ENCODE data around the gene BCL7A.
A peak's percentile ranks its signal among the peaks of the same experiment; 100 is the strongest.

BCL7A gene

DNA sequence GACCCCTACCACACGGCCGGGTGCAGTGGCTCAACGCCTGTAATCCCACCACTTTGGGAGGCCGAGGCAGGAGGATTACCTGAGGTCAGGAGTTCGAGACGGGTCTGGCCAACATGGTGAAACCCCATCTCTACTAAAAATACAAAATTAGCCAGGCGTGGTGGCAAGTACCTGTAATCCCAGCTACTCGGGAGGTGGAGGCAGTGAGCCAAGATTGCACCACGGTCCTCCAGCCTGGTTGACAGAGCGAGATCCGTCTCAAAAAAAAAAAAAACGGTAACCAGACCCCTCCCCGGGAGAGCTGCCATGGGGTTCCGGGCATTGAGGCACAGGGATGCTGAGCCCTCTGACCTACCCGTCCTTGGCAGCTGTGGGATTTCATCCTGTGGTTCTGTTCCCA is 21.8 kb downstream of the BCL7A start:
- H3K4me3 ChIP-seq (ENCODE audit: control insufficient read depth, low read depth, low read length): no peak overlapping the region
- DNase-seq (ENCODE audit: low read depth): no peak
- TF ChIP-seq, protein P1, sequence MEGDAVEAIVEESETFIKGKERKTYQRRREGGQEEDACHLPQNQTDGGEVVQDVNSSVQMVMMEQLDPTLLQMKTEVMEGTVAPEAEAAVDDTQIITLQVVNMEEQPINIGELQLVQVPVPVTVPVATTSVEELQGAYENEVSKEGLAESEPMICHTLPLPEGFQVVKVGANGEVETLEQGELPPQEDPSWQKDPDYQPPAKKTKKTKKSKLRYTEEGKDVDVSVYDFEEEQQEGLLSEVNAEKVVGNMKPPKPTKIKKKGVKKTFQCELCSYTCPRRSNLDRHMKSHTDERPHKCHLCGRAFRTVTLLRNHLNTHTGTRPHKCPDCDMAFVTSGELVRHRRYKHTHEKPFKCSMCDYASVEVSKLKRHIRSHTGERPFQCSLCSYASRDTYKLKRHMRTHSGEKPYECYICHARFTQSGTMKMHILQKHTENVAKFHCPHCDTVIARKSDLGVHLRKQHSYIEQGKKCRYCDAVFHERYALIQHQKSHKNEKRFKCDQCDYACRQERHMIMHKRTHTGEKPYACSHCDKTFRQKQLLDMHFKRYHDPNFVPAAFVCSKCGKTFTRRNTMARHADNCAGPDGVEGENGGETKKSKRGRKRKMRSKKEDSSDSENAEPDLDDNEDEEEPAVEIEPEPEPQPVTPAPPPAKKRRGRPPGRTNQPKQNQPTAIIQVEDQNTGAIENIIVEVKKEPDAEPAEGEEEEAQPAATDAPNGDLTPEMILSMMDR (conservative IDR thresholded peaks at IDR 0.05; ENCODE audit: control insufficient read depth, insufficient read depth, low read depth, low read length): no peak

DNA sequence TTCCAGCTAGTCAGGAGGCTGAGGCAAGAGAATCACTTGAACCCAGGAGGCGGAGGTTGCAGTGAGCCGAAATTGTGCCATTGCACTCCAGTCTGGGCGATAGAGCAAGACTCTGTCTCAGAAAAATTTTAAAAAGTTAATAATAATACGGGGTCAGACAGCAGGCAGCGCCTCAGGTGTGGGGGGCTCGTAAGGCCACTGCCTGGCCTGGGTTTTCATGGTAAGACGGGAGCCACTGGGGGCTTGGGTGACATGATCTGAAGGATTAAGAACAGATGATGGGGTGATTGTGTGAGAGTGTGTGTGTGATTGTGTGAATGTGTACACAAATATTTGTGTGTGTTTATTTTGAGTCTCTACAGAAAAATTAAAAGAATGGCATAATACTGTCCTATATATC is 23.6 kb downstream of the BCL7A start:
- no peak for DNase-seq (ENCODE audit: low read depth)
- H3K4me3 ChIP-seq (ENCODE audit: control insufficient read depth, low read depth, low read length): no peak overlapping the region
- TF ChIP-seq, protein P1 (conservative IDR thresholded peaks at IDR 0.05; ENCODE audit: control insufficient read depth, insufficient read depth, low read depth, low read length): no peak

DNA sequence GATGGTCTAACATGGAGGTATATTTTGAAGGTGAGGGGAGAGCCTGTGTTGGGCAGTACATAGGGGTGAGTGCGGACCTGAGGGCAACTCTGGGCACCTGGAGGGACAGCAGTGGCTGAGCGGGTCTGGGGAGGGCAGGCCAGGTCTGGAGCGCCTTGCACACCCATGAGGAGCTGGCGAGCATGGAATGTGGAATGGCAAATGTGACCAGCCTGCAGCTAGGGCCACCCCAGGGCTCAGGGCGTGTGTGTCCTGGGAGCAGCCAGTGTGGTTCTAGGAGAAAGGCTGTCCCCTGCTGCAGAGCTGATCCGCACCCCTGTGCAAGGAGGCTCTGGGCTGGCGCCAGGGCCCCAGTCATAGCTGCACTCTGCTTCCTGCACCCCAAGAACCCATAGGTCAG is 24.5 kb downstream of the BCL7A start:
- no peak for DNase-seq (ENCODE audit: low read depth)
- TF ChIP-seq, protein P1 (conservative IDR thresholded peaks at IDR 0.05; ENCODE audit: control insufficient read depth, insufficient read depth, low read depth, low read length): no peak
- no peak overlapping the region for H3K4me3 ChIP-seq (ENCODE audit: control insufficient read depth, low read depth, low read length)

DNA sequence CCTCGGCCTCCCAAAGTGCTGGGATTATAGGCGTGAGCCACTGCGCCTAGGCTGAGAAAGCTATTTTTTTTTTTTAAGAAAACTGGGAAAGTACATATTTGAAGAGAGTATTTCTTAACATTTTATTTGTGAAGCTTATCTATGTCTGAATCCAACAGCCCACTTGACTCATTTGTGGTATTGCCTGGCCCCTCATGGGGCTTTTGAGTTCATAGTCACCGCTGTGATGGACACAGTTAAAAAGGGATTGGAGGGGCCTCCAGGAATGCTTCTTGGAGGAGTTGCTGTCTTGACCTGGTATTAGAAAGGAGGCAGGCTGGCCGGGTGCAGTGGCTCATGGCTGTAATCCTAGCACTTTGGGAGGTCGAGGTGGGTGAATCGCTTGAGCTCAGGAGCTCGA is 26.5 kb downstream of the BCL7A start:
- TF ChIP-seq, protein P1 (conservative IDR thresholded peaks at IDR 0.05; ENCODE audit: control insufficient read depth, insufficient read depth, low read depth, low read length): no peak
- no peak overlapping the region for H3K4me3 ChIP-seq (ENCODE audit: control insufficient read depth, low read depth, low read length)
- no peak for DNase-seq (ENCODE audit: low read depth)

DNA sequence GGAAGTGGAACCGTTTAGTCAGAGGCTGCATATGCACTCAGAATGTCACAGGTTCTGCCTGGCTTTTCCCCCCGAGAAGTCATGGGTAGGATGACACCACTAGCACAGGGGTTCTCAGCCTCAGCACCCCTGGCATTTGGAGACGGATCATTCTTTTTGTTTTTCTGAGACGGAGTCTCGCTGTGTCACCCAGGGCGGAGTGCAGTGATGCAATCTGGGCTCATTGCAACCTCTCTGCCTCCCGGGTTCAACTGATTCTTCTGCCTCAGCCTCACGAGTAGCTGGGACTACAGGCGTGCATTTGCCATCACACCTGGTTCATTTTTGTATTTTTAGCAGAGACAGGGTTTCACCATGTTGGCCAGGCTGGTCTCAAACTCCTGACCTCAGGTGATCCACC is 28.1 kb downstream of the BCL7A start:
- no peak overlapping the region for H3K4me3 ChIP-seq (ENCODE audit: control insufficient read depth, low read depth, low read length)
- TF ChIP-seq, protein P1 (conservative IDR thresholded peaks at IDR 0.05; ENCODE audit: control insufficient read depth, insufficient read depth, low read depth, low read length): no peak
- no peak for DNase-seq (ENCODE audit: low read depth)

DNA sequence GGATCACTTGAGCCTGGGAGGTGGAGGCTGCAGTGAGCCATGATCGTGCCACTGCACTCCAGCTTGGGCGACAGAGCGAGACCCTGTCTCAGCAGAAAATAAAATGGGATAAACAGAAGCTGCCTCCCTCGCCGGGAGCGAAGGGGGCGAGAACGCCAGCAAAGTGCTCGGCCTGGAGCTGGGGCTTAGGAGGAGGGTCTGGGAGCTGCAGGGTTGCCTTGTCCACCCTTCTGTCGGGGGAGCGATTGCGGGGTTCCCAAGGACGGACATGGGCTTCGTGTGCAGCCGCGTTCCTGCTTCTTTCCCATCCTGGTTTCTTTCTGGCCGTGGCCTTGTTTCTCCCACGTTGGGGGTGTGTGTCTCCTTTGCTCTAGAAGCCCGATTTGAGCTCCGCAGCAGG is 29.0 kb downstream of the BCL7A start:
- H3K4me3 ChIP-seq (ENCODE audit: control insufficient read depth, low read depth, low read length): no peak overlapping the region
- no peak for DNase-seq (ENCODE audit: low read depth)
- TF ChIP-seq, protein P1 (conservative IDR thresholded peaks at IDR 0.05; ENCODE audit: control insufficient read depth, insufficient read depth, low read depth, low read length): no peak

DNA sequence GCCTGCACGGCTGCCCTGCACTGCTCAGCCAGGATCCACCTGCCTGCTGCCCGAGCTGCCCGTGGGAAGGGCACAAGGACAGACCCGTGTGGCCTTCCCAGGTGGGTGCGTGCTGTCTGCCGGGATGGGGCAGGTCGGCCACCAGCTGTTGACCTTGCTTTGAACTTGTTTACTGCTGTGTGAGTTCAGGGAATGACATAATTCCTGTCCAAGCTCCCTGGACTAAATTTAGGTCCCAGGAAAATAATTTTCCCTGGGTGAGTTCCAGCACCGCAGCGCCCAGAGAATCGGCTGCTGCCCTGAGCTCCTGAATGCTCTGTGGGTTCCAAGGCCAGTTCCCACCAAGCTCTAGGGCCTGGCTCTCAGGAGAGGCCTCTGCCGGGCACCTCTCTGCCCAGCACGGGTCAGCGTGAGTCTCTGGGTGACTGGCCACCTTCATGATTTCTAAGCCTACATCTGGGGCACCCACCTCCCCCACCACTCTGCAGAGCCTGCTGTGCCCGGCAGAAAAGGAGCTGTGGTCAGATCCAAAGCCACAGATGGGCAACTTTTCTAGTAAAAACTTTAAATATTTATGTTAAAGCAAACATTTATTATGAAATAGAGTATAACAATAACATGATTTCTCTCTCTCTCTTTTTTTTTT is 29.7 kb downstream of the BCL7A start:
- peak; percentile 12 for DNase-seq (ENCODE audit: low read depth)
- TF ChIP-seq, protein P1 (conservative IDR thresholded peaks at IDR 0.05; ENCODE audit: control insufficient read depth, insufficient read depth, low read depth, low read length): no peak
- no peak overlapping the region for H3K4me3 ChIP-seq (ENCODE audit: control insufficient read depth, low read depth, low read length)

Data from fibroblast of mammary gland (primary cell).